Keratinocyte (primary cell): ENCODE results near the gene ZDHHC12. TPM values are rescaled to one million over a fixed set of nuclear protein-coding genes. Genes with fewer than 3 reads are reported as not detected.
A peak's percentile ranks its signal among the peaks of the same experiment; 100 is the strongest.

Experiments
- DNase-seq: peaks from one replicate; pipeline ENCODE4 v3.0.0-alpha.2; 2011; ENCODE audit warnings: low read depth, missing footprints, low spot score
- FAIRE-seq: peaks from 2 replicates; lab custom pipeline; 2011; peaks lifted over from hg19 to GRCh38; lab: Jason Lieb, UNC
- H2AFZ ChIP-seq: 2 replicates; pipeline ENCODE4 v1.6.0; 2012; ENCODE audit warnings: low read length, control low read depth, inconsistent platforms; ENCODE audit not compliant: control insufficient read depth
- H3K27ac ChIP-seq: 2 replicates; pipeline ENCODE4 v1.5.1; 2011; ENCODE audit warnings: low read length; ENCODE audit not compliant: control insufficient read depth, insufficient read depth
- H3K27me3 ChIP-seq: 3 replicates; pipeline ENCODE4 v1.6.0; 2011; ENCODE audit warnings: low read length; ENCODE audit not compliant: control insufficient read depth, insufficient read depth; ENCODE audit errors: extremely low read depth
- H3K36me3 ChIP-seq, 2 experiments: 2 replicates in 1 of 2; 3 replicates in 1 of 2; pipeline ENCODE4 v1.5.1; 2011; ENCODE audit warnings: low read length in 2 of 2, mild to moderate bottlenecking in 1 of 2; ENCODE audit not compliant: control insufficient read depth in 2 of 2, insufficient read depth in 2 of 2; ENCODE audit errors: extremely low read depth in 1 of 2
- H3K4me1 ChIP-seq: 3 replicates; pipeline ENCODE4 v1.5.1; 2011; ENCODE audit warnings: low read length; ENCODE audit not compliant: control insufficient read depth, insufficient read depth; ENCODE audit errors: extremely low read depth
- H3K4me2 ChIP-seq: 3 replicates; pipeline ENCODE4 v1.6.0; 2011; ENCODE audit warnings: low read depth, low read length; ENCODE audit not compliant: control insufficient read depth, insufficient read depth; ENCODE audit errors: extremely low read depth
- H3K4me3 ChIP-seq, 3 experiments: fragments of 200-600 bp in 1 of 3; sonication (generic) in 1 of 3; 2 replicates in 2 of 3; 3 replicates in 1 of 3; pipeline ENCODE4 v1.5.1; 2011 to 2016; ENCODE audit warnings: low read length in 3 of 3, mild to moderate bottlenecking in 3 of 3, control low read depth in 2 of 3, inconsistent platforms in 1 of 3, low read depth in 1 of 3, mixed read lengths in 1 of 3, mixed run types in 1 of 3, moderate library complexity in 1 of 3; ENCODE audit not compliant: control insufficient read depth in 2 of 3, insufficient read depth in 2 of 3; ENCODE audit errors: extremely low read depth in 1 of 3
- H3K79me2 ChIP-seq: 2 replicates; pipeline ENCODE4 v1.6.0; 2012; ENCODE audit warnings: low read length; ENCODE audit not compliant: control insufficient read depth, insufficient read depth
- H3K9ac ChIP-seq: 3 replicates; pipeline ENCODE4 v1.6.0; 2011; ENCODE audit warnings: low read length; ENCODE audit not compliant: control insufficient read depth, insufficient read depth; ENCODE audit errors: extremely low read depth
- H3K9me1 ChIP-seq: 3 replicates; pipeline ENCODE4 v1.6.0; 2011; ENCODE audit warnings: low read length; ENCODE audit not compliant: control insufficient read depth, insufficient read depth; ENCODE audit errors: extremely low read depth
- H3K9me3 ChIP-seq: 2 replicates; pipeline ENCODE4 v1.5.1; 2012; ENCODE audit warnings: low read depth, low read length; ENCODE audit not compliant: control insufficient read depth
- H4K20me1 ChIP-seq: 3 replicates; pipeline ENCODE4 v1.6.0; 2011; ENCODE audit warnings: low read length; ENCODE audit not compliant: control insufficient read depth, insufficient read depth; ENCODE audit errors: extremely low read depth
- EZH2 ChIP-seq: IDR thresholded peaks from one replicate; pipeline ENCODE4 v1.6.1; 2012; ENCODE audit warnings: inconsistent platforms, mild to moderate bottlenecking, low read length, moderate library complexity
- dilution Hi-C: fragments of 300-500 bp; cut with MboI; formaldehyde crosslinking; loops from one replicate; pipeline ENCODE4 v1.7.0; 2020; ENCODE audit warnings: low sequenced_read_pairs; ENCODE audit not compliant: extremely low pct_ligation_motif_present
- polyA plus RNA-seq, 5 experiments: library from polyadenylated mRNA; depleted of rRNA in 3 of 5; stranded (reverse) in 3 of 5; stranded (forward) in 1 of 5; unstranded in 1 of 5; fragments of >200 nt; gene quantifications; 1 replicate in 1 of 5; 2 replicates in 3 of 5; 3 replicates in 1 of 5; pipeline versions ENCODE4 v1.2.1 to v1.2.3, GENCODE V29; 2011 to 2012; ENCODE audit warnings: missing spikeins in 2 of 5, low read depth in 1 of 5, low replicate concordance in 1 of 5
- TF ChIP-seq, protein P1 (sequence below), 3 experiments: IDR thresholded peaks in 1 of 3; conservative IDR thresholded peaks in 1 of 3; optimal IDR thresholded peaks in 1 of 3; 2 replicates in 2 of 3; 3 replicates in 1 of 3; pipeline versions ENCODE3 to v1.5.1; 2011; ENCODE audit warnings: low read length in 3 of 3, mild to moderate bottlenecking in 3 of 3, moderate library complexity in 2 of 3, control low read depth in 1 of 3, inconsistent platforms in 1 of 3; ENCODE audit not compliant: insufficient read depth in 2 of 3; ENCODE audit errors: extremely low read depth in 1 of 3

Gene ZDHHC12
- polyA plus RNA-seq, 1 donor (not counting 4 experiments of a cell fraction or from before 2014, with no cell fraction given), result 24.1 TPM

DNA sequence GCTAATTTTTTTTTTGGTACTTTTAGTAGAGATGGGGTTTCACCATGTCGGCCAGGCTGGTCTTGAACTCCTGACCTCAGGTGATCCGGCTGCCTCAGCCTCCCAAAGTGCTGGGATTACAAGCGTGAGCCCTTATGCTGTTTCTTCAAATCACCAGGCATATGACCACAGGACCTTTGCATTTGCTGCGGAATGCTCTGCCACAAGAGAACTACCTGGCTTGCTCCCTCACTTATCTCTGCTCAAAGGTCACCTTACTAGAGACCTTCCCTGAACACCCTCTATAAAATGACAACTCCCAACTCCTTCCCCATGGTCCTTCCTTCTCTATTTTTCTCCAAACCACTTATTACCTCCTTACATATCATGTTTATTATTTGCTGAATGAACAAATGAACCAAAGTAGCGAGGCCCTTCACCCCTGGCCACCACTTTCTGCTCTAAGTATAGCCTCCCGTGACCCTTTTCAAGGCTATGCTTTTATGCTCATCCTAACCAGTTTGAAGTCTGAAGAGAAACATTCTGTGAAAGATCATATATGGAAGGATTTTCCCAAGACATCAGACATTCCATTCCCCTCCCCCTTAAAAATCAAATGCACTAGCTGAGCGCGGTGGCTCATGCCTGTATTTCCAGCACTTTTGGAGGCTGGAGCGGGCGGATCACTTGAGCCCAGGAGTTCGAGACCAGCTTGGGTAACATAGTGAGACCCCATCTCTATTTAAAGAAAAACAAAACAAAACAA lies 46.5 kb upstream of the ZDHHC12 start:
- dilution Hi-C loops, result no loop called here
- Histone ChIP-seq H3K9me1 (no peaks in the 10 kb centered on the region), H3K27ac (peak overlapping the region; percentile 81), H3K4me1 (peaks cover 8% of the 10 kb centered on the region), H4K20me1 (no peaks in the 10 kb centered on the region), H3K9ac (peak overlapping the region; percentile 83), H3K79me2 (peaks cover 14% of the 10 kb centered on the region), H3K4me3 (peak overlapping the region; percentile 84 to 88 (median 86)), H3K27me3 (no peaks in the 10 kb centered on the region), H2AFZ (no peak overlapping the region), H3K4me2 (peak overlapping the region; percentile 97), H3K9me3 (no peaks in the 10 kb centered on the region), H3K36me3 (peaks cover 0 to 4% of the 10 kb centered on the region in 2 experiments)
- DNase-seq (no peak), FAIRE-seq (no peak)
- no peak for TF ChIP-seq EZH2
- TF ChIP-seq, protein P1, sequence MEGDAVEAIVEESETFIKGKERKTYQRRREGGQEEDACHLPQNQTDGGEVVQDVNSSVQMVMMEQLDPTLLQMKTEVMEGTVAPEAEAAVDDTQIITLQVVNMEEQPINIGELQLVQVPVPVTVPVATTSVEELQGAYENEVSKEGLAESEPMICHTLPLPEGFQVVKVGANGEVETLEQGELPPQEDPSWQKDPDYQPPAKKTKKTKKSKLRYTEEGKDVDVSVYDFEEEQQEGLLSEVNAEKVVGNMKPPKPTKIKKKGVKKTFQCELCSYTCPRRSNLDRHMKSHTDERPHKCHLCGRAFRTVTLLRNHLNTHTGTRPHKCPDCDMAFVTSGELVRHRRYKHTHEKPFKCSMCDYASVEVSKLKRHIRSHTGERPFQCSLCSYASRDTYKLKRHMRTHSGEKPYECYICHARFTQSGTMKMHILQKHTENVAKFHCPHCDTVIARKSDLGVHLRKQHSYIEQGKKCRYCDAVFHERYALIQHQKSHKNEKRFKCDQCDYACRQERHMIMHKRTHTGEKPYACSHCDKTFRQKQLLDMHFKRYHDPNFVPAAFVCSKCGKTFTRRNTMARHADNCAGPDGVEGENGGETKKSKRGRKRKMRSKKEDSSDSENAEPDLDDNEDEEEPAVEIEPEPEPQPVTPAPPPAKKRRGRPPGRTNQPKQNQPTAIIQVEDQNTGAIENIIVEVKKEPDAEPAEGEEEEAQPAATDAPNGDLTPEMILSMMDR (optimal IDR thresholded peaks at IDR 0.05 in 1 of 3, IDR thresholded peaks at IDR 0.05 in 1 of 3, conservative IDR thresholded peaks at IDR 0.05 in 1 of 3; ENCODE audit: extremely low read depth in 1 of 3, insufficient read depth in 2 of 3, low read length in 3 of 3), result no peak

DNA sequence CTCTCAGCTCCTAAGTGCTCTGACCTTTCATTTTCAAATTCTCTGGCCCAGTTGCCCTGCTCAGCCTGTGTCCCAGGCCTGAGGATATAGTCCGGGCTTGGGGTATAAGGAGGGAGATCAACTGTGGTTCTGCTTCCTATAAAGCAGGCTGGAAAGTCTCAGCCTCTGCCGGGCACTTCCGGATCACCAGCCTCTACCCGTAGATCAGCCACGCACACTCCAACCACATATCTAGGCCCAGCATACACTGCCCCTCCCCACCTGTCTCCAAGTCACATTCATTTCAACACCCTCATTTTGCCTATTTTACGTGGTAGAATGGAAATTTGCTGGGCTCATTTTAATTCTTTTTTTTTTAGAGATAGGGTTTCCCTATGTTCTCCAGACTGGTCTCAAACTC lies 44.7 kb upstream of the ZDHHC12 start:
- Histone ChIP-seq H3K4me1 (peaks cover 8% of the 10 kb centered on the region), H3K9ac (no peak overlapping the region)
- dilution Hi-C loops, result no loop called here

More for the DNA sequence above, 44.7 kb upstream of the ZDHHC12 start:
- FAIRE-seq (no peak), DNase-seq (no peak)
- H4K20me1 ChIP-seq, result no peaks in the 10 kb centered on the region
- H3K36me3 ChIP-seq, result peaks cover 0 to 6% of the 10 kb centered on the region in 2 experiments
- no peak overlapping the region for H3K4me3 ChIP-seq
- no peaks in the 10 kb centered on the region for H3K9me3 ChIP-seq
- no peaks in the 10 kb centered on the region for H3K9me1 ChIP-seq
- H2AFZ ChIP-seq, result no peak overlapping the region
- H3K27ac ChIP-seq, result no peak overlapping the region
- no peak overlapping the region for H3K4me2 ChIP-seq
- no peak for TF ChIP-seq EZH2
- TF ChIP-seq, protein P1 (optimal IDR thresholded peaks at IDR 0.05 in 1 of 3, IDR thresholded peaks at IDR 0.05 in 1 of 3, conservative IDR thresholded peaks at IDR 0.05 in 1 of 3; ENCODE audit: extremely low read depth in 1 of 3, insufficient read depth in 2 of 3, low read length in 3 of 3), result no peak
- peaks cover 14% of the 10 kb centered on the region for H3K79me2 ChIP-seq
- H3K27me3 ChIP-seq, result no peaks in the 10 kb centered on the region
